ENCODE results near the gene PTPRG. TPM values are rescaled to one million over a fixed set of nuclear protein-coding genes. Genes with fewer than 3 reads are reported as not detected.
A peak's percentile ranks its signal among the peaks of the same experiment; 100 is the strongest.

The PTPRG gene
- total RNA-seq, 1 donor from 2014 or later, result 25.2 TPM

GRCh38 chr3:62068337-62068736 lies 507.0 kb downstream of the PTPRG start:
- TF ChIP-seq CTCF (IDR thresholded peaks at IDR 0.05; ENCODE audit: insufficient read depth, low read length, poor library complexity, severe bottlenecking), result no peak
- DNase-seq (ENCODE audit: low read depth), result no peak
- no peaks in the 10 kb centered on the region for H3K36me3 ChIP-seq (ENCODE audit: control insufficient read depth, insufficient read depth, low read length)
- H3K27me3 ChIP-seq (ENCODE audit: control insufficient read depth, insufficient read depth, low read length), result no peaks in the 10 kb centered on the region
- no peak overlapping the region for H3K4me3 ChIP-seq (ENCODE audit: low read depth, low read length)

GRCh38 chr3:62070891-62071290 lies 509.5 kb downstream of the PTPRG start:
- DNase-seq (ENCODE audit: low read depth), result no peak
- Histone ChIP-seq H3K36me3 (ENCODE audit: control insufficient read depth, insufficient read depth, low read length) (no peaks in the 10 kb centered on the region), H3K27me3 (ENCODE audit: control insufficient read depth, insufficient read depth, low read length) (no peaks in the 10 kb centered on the region), H3K4me3 (ENCODE audit: low read depth, low read length) (no peak overlapping the region)
- TF ChIP-seq CTCF (IDR thresholded peaks at IDR 0.05; ENCODE audit: insufficient read depth, low read length, poor library complexity, severe bottlenecking), result no peak

- TF ChIP-seq CTCF (IDR thresholded peaks at IDR 0.05; ENCODE audit: insufficient read depth, low read length, poor library complexity, severe bottlenecking), result no peak
- H3K4me3 ChIP-seq (ENCODE audit: low read depth, low read length), result no peak overlapping the region
- no peaks in the 10 kb centered on the region for H3K27me3 ChIP-seq (ENCODE audit: control insufficient read depth, insufficient read depth, low read length)
- DNase-seq (ENCODE audit: low read depth), result no peak
- H3K36me3 ChIP-seq (ENCODE audit: control insufficient read depth, insufficient read depth, low read length), result no peaks in the 10 kb centered on the region
Observed at GRCh38 chr3:62073038-62073437, 511.7 kb downstream of the PTPRG start.

GRCh38 chr3:62084558-62084957 lies 523.2 kb downstream of the PTPRG start:
- no peak for TF ChIP-seq CTCF (IDR thresholded peaks at IDR 0.05; ENCODE audit: insufficient read depth, low read length, poor library complexity, severe bottlenecking)
- H3K4me3 ChIP-seq (ENCODE audit: low read depth, low read length), result no peak overlapping the region
- H3K36me3 ChIP-seq (ENCODE audit: control insufficient read depth, insufficient read depth, low read length), result no peaks in the 10 kb centered on the region
- no peaks in the 10 kb centered on the region for H3K27me3 ChIP-seq (ENCODE audit: control insufficient read depth, insufficient read depth, low read length)
- peak; percentile 42 for DNase-seq (ENCODE audit: low read depth)

- H3K36me3 ChIP-seq (ENCODE audit: control insufficient read depth, insufficient read depth, low read length), result no peaks in the 10 kb centered on the region
- H3K27me3 ChIP-seq (ENCODE audit: control insufficient read depth, insufficient read depth, low read length), result no peaks in the 10 kb centered on the region
- DNase-seq (ENCODE audit: low read depth), result no peak
- no peak overlapping the region for H3K4me3 ChIP-seq (ENCODE audit: low read depth, low read length)
- TF ChIP-seq CTCF (IDR thresholded peaks at IDR 0.05; ENCODE audit: insufficient read depth, low read length, poor library complexity, severe bottlenecking), result no peak
Observed at GRCh38 chr3:62088472-62089104, 527.2 kb downstream of the PTPRG start.

- H3K4me3 ChIP-seq (ENCODE audit: low read depth, low read length), result no peak overlapping the region
- no peak for TF ChIP-seq CTCF (IDR thresholded peaks at IDR 0.05; ENCODE audit: insufficient read depth, low read length, poor library complexity, severe bottlenecking)
- DNase-seq (ENCODE audit: low read depth), result no peak
- no peaks in the 10 kb centered on the region for H3K27me3 ChIP-seq (ENCODE audit: control insufficient read depth, insufficient read depth, low read length)
- H3K36me3 ChIP-seq (ENCODE audit: control insufficient read depth, insufficient read depth, low read length), result no peaks in the 10 kb centered on the region
Observed at GRCh38 chr3:62090066-62090465, 528.7 kb downstream of the PTPRG start.
